Parathyroid adenoma (tissue), 2 donors: ENCODE measurements around the gene SKAP1.
"Not testable (repeated sequence)": the region's sequence is repeated elsewhere in the genome, so short reads cannot be mapped to it uniquely, and the experiment has no call there.

Experiments
- H2AFZ ChIP-seq: fragments of 300-600 bp; sonication (generic); one replicate; pipeline ENCODE4 v1.7.0; 2017; ENCODE audit warnings: antibody characterized with exemption, mild to moderate bottlenecking
- H3K27ac ChIP-seq: fragments of 300-600 bp; sonication (generic); one replicate; pipeline ENCODE4 v1.7.0; 2017
- H3K27me3 ChIP-seq: fragments of 300-600 bp; sonication (generic); one replicate; pipeline ENCODE4 v1.7.0; 2017; ENCODE audit warnings: low read length; ENCODE audit not compliant: control insufficient read depth, insufficient read depth
- H3K36me3 ChIP-seq: fragments of 300-600 bp; sonication (generic); one replicate; pipeline ENCODE4 v1.7.0; 2017; ENCODE audit warnings: low read length; ENCODE audit not compliant: control insufficient read depth, insufficient read depth
- H3K4me1 ChIP-seq: fragments of 300-600 bp; sonication (generic); one replicate; pipeline ENCODE4 v1.7.0; 2017; ENCODE audit warnings: control low read depth
- H3K4me2 ChIP-seq: fragments of 300-600 bp; sonication (generic); one replicate; pipeline ENCODE4 v1.7.0; 2017; ENCODE audit warnings: low read length
- H3K4me3 ChIP-seq: fragments of 300-600 bp; sonication (generic); one replicate; pipeline ENCODE4 v1.7.0; 2017; ENCODE audit warnings: low read depth, low read length
- H3K79me2 ChIP-seq: fragments of 300-600 bp; sonication (generic); one replicate; pipeline ENCODE4 v1.7.0; 2017; ENCODE audit warnings: control low read depth
- H3K9ac ChIP-seq: fragments of 300-600 bp; sonication (generic); one replicate; pipeline ENCODE4 v1.7.0; 2017; ENCODE audit warnings: mild to moderate bottlenecking
- H3K9me3 ChIP-seq: fragments of 300-600 bp; sonication (generic); one replicate; pipeline ENCODE4 v1.7.0; 2017; ENCODE audit warnings: low read length; ENCODE audit not compliant: control insufficient read depth
- CTCF ChIP-seq: fragments of 300-600 bp; sonication (generic); IDR thresholded peaks from one replicate; pipeline ENCODE4 v1.7.0; 2017; ENCODE audit warnings: antibody characterized with exemption, mild to moderate bottlenecking
- donor health status: primary hyperparathyroidism.

The SKAP1 gene

GRCh38 chr17:48246612-48247011, 183.4 kb downstream of the SKAP1 start:
- no peak overlapping the region for H3K4me2 ChIP-seq
- no peak overlapping the region for H3K27ac ChIP-seq
- no peaks in the 10 kb centered on the region for H3K4me1 ChIP-seq
- no peak overlapping the region for H2AFZ ChIP-seq
- H3K4me3 ChIP-seq: no peak overlapping the region
- H3K27me3 ChIP-seq: no peaks in the 10 kb centered on the region
- no peak for TF ChIP-seq CTCF
- no peaks in the 10 kb centered on the region for H3K79me2 ChIP-seq
- no peaks in the 10 kb centered on the region for H3K36me3 ChIP-seq
- no peak overlapping the region for H3K9ac ChIP-seq
- no peaks in the 10 kb centered on the region for H3K9me3 ChIP-seq

GRCh38 chr17:48245465-48246033, 184.5 kb downstream of the SKAP1 start:
- H3K4me3 ChIP-seq, H2AFZ ChIP-seq, H3K36me3 ChIP-seq, H3K9me3 ChIP-seq, H3K27ac ChIP-seq, H3K4me2 ChIP-seq, H3K9ac ChIP-seq, H3K79me2 ChIP-seq, H3K27me3 ChIP-seq, H3K4me1 ChIP-seq: not testable (repeated sequence)

GRCh38 chr17:48244814-48245213, 185.2 kb downstream of the SKAP1 start:
- Histone ChIP-seq H3K4me2 (no peak overlapping the region), H2AFZ (no peak overlapping the region), H3K79me2 (no peaks in the 10 kb centered on the region), H3K36me3 (no peaks in the 10 kb centered on the region), H3K9ac (no peak overlapping the region), H3K9me3 (no peaks in the 10 kb centered on the region), H3K27ac (no peak overlapping the region), H3K4me3 (no peak overlapping the region), H3K27me3 (no peaks in the 10 kb centered on the region), H3K4me1 (no peaks in the 10 kb centered on the region)
- TF ChIP-seq CTCF: no peak

- Histone ChIP-seq H3K9ac (no peak overlapping the region), H3K9me3 (no peaks in the 10 kb centered on the region), H3K79me2 (no peaks in the 10 kb centered on the region), H2AFZ (no peak overlapping the region), H3K4me1 (no peaks in the 10 kb centered on the region), H3K36me3 (no peaks in the 10 kb centered on the region), H3K27me3 (no peaks in the 10 kb centered on the region), H3K4me2 (no peak overlapping the region), H3K27ac (no peak overlapping the region), H3K4me3 (no peak overlapping the region)
- no peak for TF ChIP-seq CTCF
Measured at GRCh38 chr17:48244121-48244711, 185.8 kb downstream of the SKAP1 start.

- no peak overlapping the region for H3K4me3 ChIP-seq
Measured at GRCh38 chr17:48241770-48242497, 188.1 kb downstream of the SKAP1 start.

More at GRCh38 chr17:48241770-48242497, 188.1 kb downstream of the SKAP1 start:
- Histone ChIP-seq H3K9ac (no peak overlapping the region), H3K4me2 (no peak overlapping the region), H3K27me3 (no peaks in the 10 kb centered on the region), H2AFZ (no peak overlapping the region), H3K4me1 (no peaks in the 10 kb centered on the region), H3K9me3 (no peaks in the 10 kb centered on the region), H3K36me3 (no peaks in the 10 kb centered on the region), H3K79me2 (no peaks in the 10 kb centered on the region), H3K27ac (no peak overlapping the region)
- TF ChIP-seq CTCF: no peak
